Measurements from ENCODE around the gene CORO6. TPM values are rescaled to one million over a fixed set of nuclear protein-coding genes. Genes with fewer than 3 reads are reported as not detected.

CORO6 gene
- total and polyA plus RNA-seq, 2 experiments from 2014 or later = 2.6 to 5.2 TPM

DNA sequence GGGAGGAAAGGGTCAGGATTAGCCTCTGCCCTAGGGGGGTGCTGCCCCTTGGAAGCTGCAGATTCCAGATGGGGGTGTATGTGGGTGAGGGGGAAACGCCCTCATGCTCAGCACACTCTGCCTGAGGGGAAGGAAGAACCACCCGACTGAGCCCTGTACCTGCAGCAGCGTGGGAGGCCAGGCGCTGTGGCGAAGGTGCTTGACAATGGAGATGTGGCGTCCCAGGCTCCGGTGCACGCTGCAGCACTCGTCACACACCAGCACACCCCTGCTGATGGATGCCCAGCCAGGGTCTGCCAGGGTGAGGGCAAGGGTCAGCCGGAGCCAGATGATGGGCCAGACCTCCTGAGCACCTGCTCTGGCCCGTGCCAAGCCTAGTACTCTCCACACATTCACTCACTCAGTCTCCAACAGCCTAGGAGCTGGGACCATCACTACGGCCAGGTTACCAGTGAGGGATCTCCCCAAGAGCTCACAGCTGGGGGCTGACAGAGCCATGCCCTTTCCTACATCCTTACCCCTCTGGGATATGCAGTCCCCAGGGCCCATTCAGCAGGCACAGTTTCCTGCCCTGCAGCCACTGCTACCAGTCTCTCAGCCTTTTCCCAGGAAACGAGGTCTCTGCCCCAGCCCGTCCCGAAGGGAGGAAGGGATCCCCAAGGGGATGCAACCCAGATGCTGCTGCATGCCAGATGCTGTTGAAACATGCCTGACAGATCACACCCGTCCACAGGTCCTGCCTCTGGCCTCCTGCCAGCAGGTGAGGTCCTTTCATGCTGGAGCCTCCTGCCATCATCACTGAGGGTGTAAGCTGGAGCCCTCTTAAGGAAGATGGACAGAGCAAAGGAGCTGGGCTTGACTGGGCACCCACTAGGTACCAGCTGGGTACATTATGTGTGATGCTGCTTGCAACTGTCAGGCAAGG lies 39.1 kb downstream of the CORO6 start:
- Mint-ChIP-seq H3K27ac (peak overlapping the region; percentile 52; the same call in 1 of the 2 replicates), H3K4me1 (peaks cover 39% of the 10 kb centered on the region), H3K27me3 (ENCODE audit: insufficient read depth, low read depth, poor library complexity) (peaks cover 12% of the 10 kb centered on the region), H3K4me3 (no peak overlapping the region), H3K36me3 (ENCODE audit: low read depth) (peaks cover 28% of the 10 kb centered on the region), H3K9me3 (no peaks in the 10 kb centered on the region)
- H3K4me2 ChIP-seq = no peak overlapping the region
- DNase-seq (ENCODE audit: low spot score) = no peak
- H3K79me2 ChIP-seq (replicated peaks; ENCODE audit: insufficient read depth) = peaks cover 41% of the 10 kb centered on the region
- no peaks in the 10 kb centered on the region for H3K36me3 ChIP-seq (ENCODE audit: insufficient read depth)
- no peaks in the 10 kb centered on the region for H3K9me2 ChIP-seq (ENCODE audit: insufficient read depth)
- H4K20me1 ChIP-seq (replicated peaks; ENCODE audit: insufficient read depth) = peaks cover 18% of the 10 kb centered on the region
- no peak overlapping the region for H2AFZ ChIP-seq
- H3K4me3 ChIP-seq = no peak overlapping the region
- TF ChIP-seq ZNF331 (CRISPR knock-in tag; IDR thresholded peaks at IDR 0.05; ENCODE audit: low read depth) (peak; percentile 64), NANOG (IDR thresholded peaks at IDR 0.05; ENCODE audit: borderline replicate concordance) (no peak)
- H3F3A ChIP-seq (replicated peaks; ENCODE audit: low read depth) = peaks cover 15% of the 10 kb centered on the region; the same call in 1 of the 2 replicates
- peaks cover 32% of the 10 kb centered on the region for H3K4me1 ChIP-seq (ENCODE audit: insufficient read depth)
- no peak overlapping the region for H3K27ac ChIP-seq (ENCODE audit: low read depth)
- no peaks in the 10 kb centered on the region for H3K27me3 ChIP-seq (ENCODE audit: insufficient read depth)
- ATAC-seq = no peak

- Histone ChIP-seq H2AFZ (no peak overlapping the region), H3K4me1 (ENCODE audit: insufficient read depth) (peaks cover 26% of the 10 kb centered on the region; the same call in 1 of the 2 replicates), H3K79me2 (replicated peaks; ENCODE audit: insufficient read depth) (peaks cover 33% of the 10 kb centered on the region), H3K4me2 (no peak overlapping the region), H3K9me2 (ENCODE audit: insufficient read depth) (no peaks in the 10 kb centered on the region), H4K20me1 (replicated peaks; ENCODE audit: insufficient read depth) (peaks cover 11% of the 10 kb centered on the region; the same call in 1 of the 2 replicates), H3K27me3 (ENCODE audit: insufficient read depth) (no peaks in the 10 kb centered on the region), H3K36me3 (ENCODE audit: insufficient read depth) (no peaks in the 10 kb centered on the region), H3K4me3 (no peak overlapping the region), H3K27ac (ENCODE audit: low read depth) (no peak overlapping the region), H3F3A (replicated peaks; ENCODE audit: low read depth) (0 out of 2 replicates have a peak, but pooled peaks cover 9% of the 10 kb centered on the region)
- no peak overlapping the region for H3K27ac Mint-ChIP-seq
- no peak for ATAC-seq
- no peaks in the 10 kb centered on the region for H3K9me3 Mint-ChIP-seq
- DNase-seq (ENCODE audit: low spot score) = no peak
- no peak for TF ChIP-seq REST (IDR thresholded peaks at IDR 0.05; ENCODE audit: unreplicated experiment)
- no peak for TF ChIP-seq ZNF331 (CRISPR knock-in tag; IDR thresholded peaks at IDR 0.05; ENCODE audit: low read depth)
- TF ChIP-seq EZH2 (IDR thresholded peaks at IDR 0.05; ENCODE audit: low read depth, unreplicated experiment) = no peak
- peaks cover 6% of the 10 kb centered on the region for H3K27me3 Mint-ChIP-seq (ENCODE audit: insufficient read depth, low read depth, poor library complexity)
- H3K4me1 Mint-ChIP-seq = peaks cover 37% of the 10 kb centered on the region
- peaks cover 28% of the 10 kb centered on the region for H3K36me3 Mint-ChIP-seq (ENCODE audit: low read depth)
- H3K4me3 Mint-ChIP-seq = no peak overlapping the region
Observed at GRCh38 chr17:29582772-29583171, 39.9 kb downstream of the CORO6 start.
